DOHH2 (cell line): ENCODE data around the gene SLC8A1.

Experiments used
- H3F3A ChIP-seq: fragments of 200-600 bp; sonication (generic), shearing (Covaris generic); 2 replicates; pipeline ENCODE4 v1.6.0; 2016; ENCODE audit warnings: antibody characterized with exemption, mild to moderate bottlenecking; ENCODE audit not compliant: control insufficient read depth, insufficient read depth
- H3K27ac ChIP-seq: fragments of 200-600 bp; sonication (generic); 2 replicates; pipeline ENCODE4 v1.5.1; 2014; ENCODE audit warnings: low read depth, mild to moderate bottlenecking, low read length, moderate library complexity
- H3K27me3 ChIP-seq: fragments of 200-600 bp; sonication (generic); 2 replicates; pipeline ENCODE4 v1.6.1; 2014; ENCODE audit warnings: mild to moderate bottlenecking, low read length, mixed read lengths; ENCODE audit not compliant: control insufficient read depth
- H3K36me3 ChIP-seq: fragments of 200-600 bp; sonication (generic); 2 replicates; pipeline ENCODE4 v1.6.1; 2014; ENCODE audit warnings: mild to moderate bottlenecking, low read length, moderate library complexity, mixed read lengths; ENCODE audit not compliant: control insufficient read depth
- H3K4me1 ChIP-seq: fragments of 200-600 bp; sonication (generic); 2 replicates; pipeline ENCODE4 v1.6.1; 2014; ENCODE audit warnings: mild to moderate bottlenecking, low read length, mixed read lengths; ENCODE audit not compliant: control insufficient read depth
- H3K4me2 ChIP-seq: fragments of 200-600 bp; sonication (generic); 2 replicates; pipeline ENCODE4 v1.6.0; 2014; ENCODE audit warnings: mild to moderate bottlenecking, low read length, moderate library complexity
- H3K4me3 ChIP-seq: fragments of 200-600 bp; sonication (generic); 2 replicates; pipeline ENCODE4 v1.5.1; 2014; ENCODE audit warnings: mild to moderate bottlenecking, low read length, mixed read lengths
- H3K79me2 ChIP-seq: fragments of 200-600 bp; sonication (generic); 2 replicates; pipeline ENCODE4 v1.6.1; 2014; ENCODE audit warnings: mild to moderate bottlenecking, low read length, mixed read lengths; ENCODE audit not compliant: control insufficient read depth
- H3K9me2 ChIP-seq: fragments of 200-600 bp; sonication (generic); replicated peaks from 2 replicates; pipeline ENCODE4 v1.6.1; 2014; ENCODE audit warnings: mild to moderate bottlenecking, low read length, mixed read lengths; ENCODE audit not compliant: control insufficient read depth
- H3K9me3 ChIP-seq: fragments of 200-600 bp; sonication (generic); 2 replicates; pipeline ENCODE4 v1.6.1; 2014; ENCODE audit warnings: antibody characterized with exemption, low read length, mixed read lengths; ENCODE audit not compliant: control insufficient read depth, insufficient read depth
- H4K20me1 ChIP-seq: fragments of 200-600 bp; sonication (generic); 2 replicates; pipeline ENCODE4 v1.6.0; 2014; ENCODE audit warnings: low read depth, mild to moderate bottlenecking, antibody characterized with exemption, low read length, moderate library complexity; ENCODE audit not compliant: control insufficient read depth, insufficient read depth
- CTCF ChIP-seq: fragments of 200-600 bp; sonication (generic); IDR thresholded peaks from one replicate; pipeline ENCODE4 v1.5.1; 2014; ENCODE audit warnings: antibody characterized with exemption, mild to moderate bottlenecking, low read depth, low read length; ENCODE audit not compliant: poor library complexity, severe bottlenecking
- EZH2phosphoT487 ChIP-seq: fragments of 200-600 bp; sonication (generic); IDR thresholded peaks from 2 replicates; pipeline ENCODE4 v1.6.1; 2017; ENCODE audit warnings: borderline replicate concordance, mild to moderate bottlenecking, antibody characterized with exemption, low read length, moderate library complexity, mixed read lengths

The SLC8A1 gene

GRCh38 chr2:40416486-40416885, 35.4 kb downstream of the SLC8A1 start:
- TF ChIP-seq CTCF (no peak), EZH2phosphoT487 (no peak)
- Histone ChIP-seq H3K4me2 (no peak overlapping the region), H3F3A (no peaks in the 10 kb centered on the region), H3K36me3 (0 out of 2 replicates have a peak, but pooled peaks cover 7% of the 10 kb centered on the region), H3K27me3 (no peaks in the 10 kb centered on the region), H4K20me1 (no peaks in the 10 kb centered on the region), H3K9me3 (no peaks in the 10 kb centered on the region), H3K79me2 (peaks cover 81% of the 10 kb centered on the region), H3K4me3 (no peak overlapping the region), H3K9me2 (no peaks in the 10 kb centered on the region), H3K4me1 (peaks cover 5% of the 10 kb centered on the region; the same call in 1 of the 2 replicates), H3K27ac (no peak overlapping the region)

- TF ChIP-seq CTCF: no peak
- no peak for TF ChIP-seq EZH2phosphoT487
- no peaks in the 10 kb centered on the region for H3K9me2 ChIP-seq
Observed at GRCh38 chr2:40415391-40415790, 36.5 kb downstream of the SLC8A1 start.

GRCh38 chr2:40412456-40412855, 39.4 kb downstream of the SLC8A1 start:
- Histone ChIP-seq H3F3A (no peaks in the 10 kb centered on the region), H3K9me2 (no peaks in the 10 kb centered on the region), H3K27ac (no peak overlapping the region), H3K4me2 (no peak overlapping the region), H3K36me3 (0 out of 2 replicates have a peak, but pooled peaks cover 7% of the 10 kb centered on the region), H3K4me3 (no peak overlapping the region), H3K79me2 (peaks cover 63% of the 10 kb centered on the region), H3K9me3 (no peaks in the 10 kb centered on the region), H3K4me1 (no peaks in the 10 kb centered on the region), H3K27me3 (no peaks in the 10 kb centered on the region), H4K20me1 (no peaks in the 10 kb centered on the region)
- TF ChIP-seq CTCF (no peak), EZH2phosphoT487 (no peak)

More at GRCh38 chr2:40415391-40415790, 36.5 kb downstream of the SLC8A1 start:
- Histone ChIP-seq H3K27ac (no peak overlapping the region), H3K79me2 (peaks cover 72% of the 10 kb centered on the region), H3K4me1 (peaks cover 5% of the 10 kb centered on the region; the same call in 1 of the 2 replicates), H4K20me1 (no peaks in the 10 kb centered on the region), H3F3A (no peaks in the 10 kb centered on the region), H3K4me3 (no peak overlapping the region), H3K9me3 (no peaks in the 10 kb centered on the region), H3K36me3 (0 out of 2 replicates have a peak, but pooled peaks cover 7% of the 10 kb centered on the region), H3K4me2 (no peak overlapping the region), H3K27me3 (no peaks in the 10 kb centered on the region)
